Glomerular visceral epithelial cell (primary cell): Measurements from ENCODE around the gene PPP1R14C.

ENCODE experiments used
- DNase-seq: peaks from one replicate; pipeline ENCODE4 v3.0.0-alpha.2; 2016; ENCODE audit errors: extremely low spot score

Gene PPP1R14C

DNA sequence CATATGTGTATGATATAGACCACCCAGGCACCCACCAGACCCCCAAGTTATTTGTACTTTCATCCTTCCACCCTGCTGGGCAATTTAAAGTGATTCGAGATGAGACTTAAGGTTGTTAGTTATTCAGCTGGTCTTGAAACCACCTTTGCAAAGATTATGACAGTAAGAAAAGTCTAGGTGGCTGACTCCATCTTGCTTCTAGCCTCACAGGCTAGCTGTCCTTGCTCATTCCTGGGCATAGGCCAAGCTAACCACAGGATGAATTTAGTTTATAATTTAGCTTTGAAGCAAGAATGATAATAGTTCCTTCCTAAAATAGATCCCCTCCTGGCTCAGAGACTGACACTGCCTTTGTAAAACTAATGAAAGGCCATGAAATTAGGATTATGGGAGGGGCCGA, 154.0 kb downstream of the PPP1R14C start:
- DNase-seq, result no peak

DNA sequence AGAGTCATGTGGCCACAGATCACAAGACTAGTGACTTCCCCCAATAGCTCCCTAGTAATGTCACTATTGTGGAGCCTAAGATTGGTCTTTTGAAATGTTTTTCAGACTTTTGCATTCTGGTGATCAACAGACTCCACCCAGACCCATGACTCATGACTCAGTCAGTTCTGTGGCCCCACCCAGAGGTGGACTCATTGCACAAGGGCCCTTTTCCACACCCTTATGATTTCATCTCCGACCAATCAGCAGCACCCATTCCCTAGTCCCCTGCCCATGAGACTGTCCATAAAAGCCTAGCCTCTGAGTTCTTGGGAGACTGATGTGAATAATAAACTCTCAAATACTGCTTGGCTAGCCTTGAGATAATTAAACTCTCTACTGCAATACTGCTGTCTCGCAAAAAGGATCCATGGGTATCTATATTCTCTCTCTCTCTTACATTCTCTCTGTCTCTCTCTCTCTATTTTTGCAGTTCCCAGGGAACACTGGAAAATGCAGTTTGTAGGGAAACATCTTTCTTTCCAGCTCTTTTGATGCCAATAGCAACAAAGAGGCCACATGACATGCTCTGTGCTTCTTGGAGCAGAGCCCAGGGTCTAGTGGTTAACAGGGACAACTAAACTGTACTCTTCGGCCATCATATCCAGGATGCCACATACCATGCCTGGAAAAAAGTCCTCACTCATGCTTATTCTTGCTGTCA, 154.6 kb downstream of the PPP1R14C start:
- peak; percentile 45 for DNase-seq

DNA sequence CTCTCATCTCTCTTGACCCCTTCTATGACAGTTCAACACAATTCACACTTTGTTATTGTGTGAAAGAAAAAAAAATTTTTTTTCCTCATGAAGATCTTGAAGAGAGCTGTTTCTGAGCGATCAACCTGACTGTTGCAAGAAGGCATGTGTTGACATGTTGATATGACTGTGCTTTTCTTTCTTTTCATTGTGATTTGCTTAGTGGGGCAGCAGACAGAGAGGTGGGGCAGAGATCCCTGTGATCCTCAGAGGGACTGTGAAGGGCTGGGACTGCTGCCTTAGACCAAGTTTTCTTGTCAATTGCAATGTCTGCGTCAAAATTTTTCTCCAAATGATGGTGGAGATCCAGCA, 155.2 kb downstream of the PPP1R14C start:
- no peak for DNase-seq

DNA sequence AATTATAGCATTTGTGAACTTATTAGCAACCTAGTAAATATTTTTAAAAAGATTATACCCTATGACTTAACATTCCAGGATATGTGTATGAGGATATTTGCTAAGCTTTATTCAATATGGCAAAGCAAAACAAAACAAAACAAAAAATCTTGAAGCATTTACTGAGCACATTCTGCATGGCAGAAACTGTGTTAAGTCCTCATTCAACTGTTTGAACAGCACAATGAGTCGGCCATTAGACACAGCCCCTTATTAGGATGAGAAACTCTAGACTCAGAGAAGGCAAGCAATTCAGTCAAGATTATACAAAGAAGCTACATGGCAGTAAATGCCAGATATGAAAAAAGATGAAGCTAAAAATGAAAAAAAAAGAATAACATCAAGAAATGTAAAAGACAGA, 155.8 kb downstream of the PPP1R14C start:
- no peak for DNase-seq
